Stimulated activated CD4-positive, alpha-beta T cell treated with anti-CD3 and anti-CD28 coated beads, TNF-alpha, amount 100 ng/mL, for 1 hour (primary cell): ENCODE measurements around the gene LCTL.

Experiments
- DNase-seq, 3 donors: peaks; one replicate each; pipeline ENCODE4 v3.0.0-alpha.2; 2020; ENCODE audit warnings: low read depth in 3 of 3, low spot score in 1 of 3

Gene LCTL, protein sequence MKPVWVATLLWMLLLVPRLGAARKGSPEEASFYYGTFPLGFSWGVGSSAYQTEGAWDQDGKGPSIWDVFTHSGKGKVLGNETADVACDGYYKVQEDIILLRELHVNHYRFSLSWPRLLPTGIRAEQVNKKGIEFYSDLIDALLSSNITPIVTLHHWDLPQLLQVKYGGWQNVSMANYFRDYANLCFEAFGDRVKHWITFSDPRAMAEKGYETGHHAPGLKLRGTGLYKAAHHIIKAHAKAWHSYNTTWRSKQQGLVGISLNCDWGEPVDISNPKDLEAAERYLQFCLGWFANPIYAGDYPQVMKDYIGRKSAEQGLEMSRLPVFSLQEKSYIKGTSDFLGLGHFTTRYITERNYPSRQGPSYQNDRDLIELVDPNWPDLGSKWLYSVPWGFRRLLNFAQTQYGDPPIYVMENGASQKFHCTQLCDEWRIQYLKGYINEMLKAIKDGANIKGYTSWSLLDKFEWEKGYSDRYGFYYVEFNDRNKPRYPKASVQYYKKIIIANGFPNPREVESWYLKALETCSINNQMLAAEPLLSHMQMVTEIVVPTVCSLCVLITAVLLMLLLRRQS

DNA sequence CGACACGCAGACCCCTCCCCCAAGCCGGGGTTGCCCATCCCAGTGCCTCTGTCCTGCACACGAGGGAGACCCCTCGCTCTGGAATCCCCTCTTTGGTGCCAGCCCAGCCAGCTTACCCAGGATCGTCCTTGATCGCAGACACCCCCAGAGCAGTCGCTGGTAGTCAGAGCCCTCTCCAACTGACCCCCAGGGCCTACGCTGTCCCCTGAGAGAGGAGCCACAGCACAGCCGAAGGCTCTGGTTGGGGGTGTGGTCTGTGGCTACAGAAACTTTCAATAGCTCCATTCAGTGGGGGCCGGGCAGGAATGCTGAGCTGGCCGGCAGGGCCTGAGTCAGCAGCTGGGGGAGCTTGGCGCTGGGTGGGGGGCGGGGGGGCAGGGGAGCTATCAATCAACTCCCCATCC lies at the start of gene LCTL:
LCTL (minus strand) TSS at position 258 of the 404 bp plus-strand sequence. CDS start 633 bp downstream, outside the sequence.
- DNase-seq, result no peak

DNA sequence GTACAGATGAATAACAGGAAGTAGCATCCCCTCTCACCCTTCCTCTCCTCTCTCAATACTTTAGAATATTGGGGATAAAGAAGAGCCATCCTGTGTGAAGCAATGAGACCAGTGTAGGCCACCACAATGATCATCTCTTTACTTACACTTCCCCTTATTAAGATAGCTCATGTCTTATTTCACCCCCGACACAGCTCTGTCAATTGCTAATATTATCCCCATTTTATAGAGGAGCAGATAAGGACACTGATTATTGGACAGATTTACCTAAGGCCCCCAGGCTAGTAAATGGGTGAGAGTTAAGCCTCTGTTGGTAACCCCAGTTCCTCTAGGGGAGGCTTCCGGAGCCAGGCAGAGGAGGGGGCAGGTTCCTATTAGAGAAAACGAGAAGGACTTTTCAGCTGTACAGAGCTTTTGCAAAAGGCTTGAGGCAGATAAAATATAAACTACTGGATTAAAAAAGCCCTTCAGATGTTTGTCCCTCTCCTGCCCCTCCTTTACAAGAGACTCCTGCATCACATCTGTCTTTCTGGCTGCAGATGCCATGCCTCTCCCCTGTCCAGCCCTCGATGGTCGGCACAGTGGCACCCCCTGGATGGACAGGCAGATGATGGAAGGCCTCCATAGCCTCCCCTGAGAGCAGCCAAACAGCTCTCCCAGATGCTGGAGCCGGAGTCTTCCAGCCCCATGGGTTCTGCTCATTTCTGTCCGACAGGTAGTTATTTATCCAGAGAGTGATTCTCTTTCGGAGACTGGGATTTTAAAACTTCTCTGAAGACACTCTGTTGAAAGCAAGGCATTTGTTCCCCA lies 49.4 kb upstream of the LCTL start:
- DNase-seq, result no peak

DNA sequence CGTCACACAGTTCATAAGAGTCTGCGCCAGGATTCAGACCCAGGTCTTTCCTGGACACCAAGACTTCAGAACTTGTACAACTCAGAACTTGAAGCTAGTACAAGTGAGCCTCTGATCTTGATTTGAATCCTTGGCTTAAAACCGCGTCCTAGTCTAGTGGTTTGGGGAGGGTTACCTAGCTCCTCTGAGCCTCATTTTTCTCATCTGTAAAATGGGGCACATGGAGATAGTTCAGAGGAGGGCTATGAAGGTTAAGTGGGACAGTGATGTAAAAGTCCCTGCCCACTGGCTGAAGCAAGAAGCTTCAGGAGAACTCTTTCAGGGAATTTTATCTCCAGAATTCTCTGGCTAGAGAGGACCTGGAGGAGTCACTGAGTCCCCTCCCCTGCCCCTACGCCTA lies 48.7 kb upstream of the LCTL start:
- no peak for DNase-seq

DNA sequence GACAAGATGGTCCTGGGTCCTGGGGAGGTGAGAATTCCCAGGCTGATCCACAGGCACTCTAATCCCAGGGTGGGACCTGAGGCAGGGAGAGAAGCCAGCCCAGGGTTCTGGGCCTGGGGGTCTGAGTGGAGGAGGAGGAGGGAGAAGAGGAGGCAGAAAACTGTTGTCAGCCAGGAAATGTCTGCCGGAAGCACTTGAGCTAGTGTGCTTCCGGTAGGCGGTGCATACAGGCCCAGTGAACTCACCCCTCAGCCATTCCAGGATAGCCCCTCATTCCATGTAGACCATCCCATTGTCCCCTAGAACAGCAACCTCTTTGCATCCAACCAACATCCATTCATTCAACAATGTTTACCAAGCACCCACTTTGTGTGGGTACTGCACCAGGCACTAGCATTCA lies 47.9 kb upstream of the LCTL start:
- DNase-seq, result no peak

DNA sequence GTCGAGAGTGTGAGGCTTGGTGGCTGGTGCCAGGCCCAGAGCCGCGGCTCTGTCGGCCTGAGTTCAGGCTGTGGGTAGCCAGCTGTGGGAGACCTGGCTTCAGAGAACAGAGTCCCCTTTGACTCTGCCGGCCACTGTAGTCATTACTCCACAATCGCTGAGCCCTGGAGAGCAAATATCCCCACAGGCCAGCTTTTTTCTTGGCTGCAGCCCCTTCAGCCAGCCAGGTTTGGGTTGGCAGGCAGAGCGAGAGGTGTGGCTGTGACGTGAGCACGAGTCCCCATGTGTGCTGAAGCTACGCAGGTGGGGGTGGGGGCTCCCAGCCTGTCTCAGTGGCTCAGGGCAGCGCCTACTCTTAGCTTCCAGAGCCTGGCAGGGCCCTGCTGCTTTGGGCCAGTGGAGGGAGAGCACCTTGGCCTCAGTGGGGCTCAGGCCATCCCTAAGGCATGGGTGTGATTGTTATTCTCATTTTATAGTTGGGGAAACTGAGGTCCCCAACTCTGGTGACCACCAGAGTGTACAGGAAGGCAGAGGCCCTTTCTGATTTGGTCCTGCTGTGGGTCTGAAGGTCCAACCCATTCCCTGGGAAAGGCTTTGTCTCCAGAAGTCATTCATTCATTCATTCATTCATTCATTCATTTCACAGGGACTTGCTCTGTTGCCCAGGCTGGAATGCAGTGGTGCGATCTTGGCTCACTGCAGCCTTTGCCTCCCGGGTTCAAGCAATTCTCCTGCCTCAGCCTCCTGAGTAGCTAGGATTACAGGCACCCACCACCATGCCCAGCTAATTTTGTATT lies 45.7 kb upstream of the LCTL start:
- DNase-seq, result no peak

DNA sequence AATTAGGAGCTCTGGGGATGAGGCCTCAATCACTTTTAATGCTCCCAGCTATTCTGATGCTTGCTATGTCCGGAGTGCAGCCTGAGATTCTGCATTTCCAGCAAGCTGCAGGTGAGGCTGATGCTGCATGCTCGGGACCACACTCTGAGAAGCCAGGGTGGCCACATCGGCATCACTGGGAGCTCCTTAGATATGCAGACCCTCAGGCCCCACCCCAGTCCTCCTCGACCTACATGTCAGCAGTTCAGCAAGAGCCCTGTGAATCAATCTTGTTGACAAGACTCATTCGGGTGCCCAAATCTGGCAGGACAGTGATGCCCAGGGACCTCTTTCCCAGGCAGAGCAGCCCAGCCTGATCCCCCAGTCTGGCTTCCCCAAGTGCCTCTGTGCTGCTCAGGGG lies 44.1 kb upstream of the LCTL start:
- no peak for DNase-seq

DNA sequence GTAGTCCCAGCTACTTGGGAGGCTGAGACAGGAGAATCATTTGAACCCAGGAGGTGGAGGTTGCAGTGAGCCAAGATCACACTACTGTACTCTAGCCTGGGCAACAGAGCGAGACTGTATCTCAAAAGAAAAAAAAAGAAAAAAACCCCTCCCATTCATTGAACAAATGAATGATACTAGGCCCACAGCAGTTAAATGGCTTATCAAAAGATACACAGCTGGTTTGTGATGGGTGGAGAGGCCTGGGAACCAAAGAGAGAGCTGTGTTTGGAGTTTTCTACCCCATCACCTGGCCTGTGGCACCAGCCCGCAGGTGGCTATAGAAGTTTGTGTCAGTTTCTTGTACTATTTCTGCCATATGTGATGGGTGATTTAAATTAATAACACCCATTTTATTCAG lies 43.1 kb upstream of the LCTL start:
- DNase-seq, result no peak

DNA sequence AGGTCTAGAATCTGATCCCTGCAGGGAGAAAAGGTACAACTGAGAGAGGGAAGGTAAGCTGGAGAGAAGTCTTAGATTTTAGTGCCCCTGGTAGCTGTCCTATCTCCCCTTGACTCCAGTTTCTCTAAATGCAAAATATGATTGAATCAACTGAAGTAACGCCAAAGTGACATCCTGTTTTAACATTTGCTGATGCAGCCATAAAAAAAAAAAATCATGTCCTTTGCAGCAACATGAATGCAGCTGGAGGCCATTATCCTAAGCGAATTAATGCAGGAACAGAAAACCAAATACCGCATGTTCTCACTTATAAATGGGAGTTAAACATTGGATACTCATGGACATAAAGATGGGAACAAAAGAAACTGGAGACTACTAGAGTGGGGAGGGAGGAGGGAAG lies 42.4 kb upstream of the LCTL start:
- DNase-seq, result no peak

DNA sequence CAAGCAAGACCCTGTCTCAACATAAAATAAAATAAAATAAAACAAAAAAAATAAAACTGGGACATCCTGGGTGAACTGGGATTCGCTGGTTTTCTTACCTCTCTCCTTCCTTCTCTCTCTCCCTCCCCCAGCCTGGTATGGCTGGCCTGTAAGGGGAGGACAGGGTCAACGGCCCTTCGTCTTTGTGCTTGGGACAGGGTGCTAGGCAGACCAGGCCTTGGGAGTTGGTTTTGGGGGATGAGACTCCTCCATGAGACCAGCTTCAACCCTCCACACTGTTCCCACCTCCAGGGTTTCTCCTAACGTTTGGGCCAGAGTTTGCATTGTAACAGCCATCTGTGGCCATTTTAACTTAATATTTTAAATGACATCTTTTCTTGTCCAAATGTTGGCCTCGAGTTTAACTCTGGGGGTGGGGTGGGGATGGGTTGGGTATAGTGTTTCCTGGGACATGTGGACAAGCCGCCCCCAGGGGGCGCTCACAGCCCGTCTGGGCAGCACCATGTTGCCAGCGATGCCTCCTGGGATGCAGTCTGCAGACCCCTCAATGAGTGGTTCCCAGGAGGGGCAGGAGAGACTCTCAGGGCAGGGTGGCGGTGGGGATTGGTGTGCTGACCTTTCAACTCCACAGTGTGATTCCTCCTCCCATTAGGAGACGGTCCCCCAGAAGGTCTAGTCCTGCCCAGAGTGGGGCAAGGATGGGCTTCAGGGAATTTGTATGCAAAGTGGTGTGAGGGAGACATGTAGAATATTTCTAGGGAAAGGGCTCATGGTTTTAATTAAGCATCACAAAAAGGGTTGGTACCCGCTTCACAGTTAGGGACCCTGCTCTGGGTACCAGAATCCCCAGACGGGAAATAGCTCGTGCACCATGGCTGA lies 37.7 kb upstream of the LCTL start:
- DNase-seq, result peak; percentile 3 to 50 (median 16)

DNA sequence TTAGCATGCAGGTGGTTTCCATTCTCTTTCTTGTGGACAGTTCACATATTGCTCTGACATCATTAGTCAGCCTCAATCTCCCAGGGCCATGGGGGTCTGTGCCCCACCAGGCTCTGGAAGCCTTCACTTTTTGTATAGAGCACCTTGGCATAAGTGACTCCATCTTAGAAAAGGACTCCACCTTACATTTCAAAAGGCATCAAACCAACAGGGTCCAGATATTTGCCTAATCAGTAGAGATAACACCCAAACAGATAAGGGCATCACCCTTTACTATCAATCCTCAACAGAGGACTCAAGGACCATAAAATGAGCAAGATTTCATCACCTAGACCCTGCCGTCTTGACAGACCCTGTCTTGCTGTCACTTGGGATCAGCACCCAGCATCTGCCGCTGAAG lies 35.7 kb upstream of the LCTL start:
- DNase-seq, result no peak

DNA sequence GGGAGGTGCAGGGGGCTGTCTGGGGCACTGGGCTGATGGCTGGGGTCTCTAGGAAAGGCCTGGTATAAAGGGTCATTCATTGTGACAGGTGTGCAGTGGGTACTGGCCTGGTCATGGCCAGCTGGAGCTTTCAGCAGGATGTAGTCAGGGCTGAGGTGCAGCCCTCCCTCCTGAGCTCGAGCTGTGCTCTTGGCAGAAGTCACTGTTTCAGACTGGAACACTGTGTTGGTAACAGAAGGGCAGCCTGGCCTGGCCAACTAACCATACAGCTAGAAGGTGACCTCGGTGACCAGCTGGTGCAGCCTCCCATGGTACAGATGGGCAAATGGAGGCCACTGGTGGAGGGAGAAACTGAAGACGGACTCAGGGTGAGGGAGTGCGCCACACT lies 34.4 kb upstream of the LCTL start:
- DNase-seq, result no peak

DNA sequence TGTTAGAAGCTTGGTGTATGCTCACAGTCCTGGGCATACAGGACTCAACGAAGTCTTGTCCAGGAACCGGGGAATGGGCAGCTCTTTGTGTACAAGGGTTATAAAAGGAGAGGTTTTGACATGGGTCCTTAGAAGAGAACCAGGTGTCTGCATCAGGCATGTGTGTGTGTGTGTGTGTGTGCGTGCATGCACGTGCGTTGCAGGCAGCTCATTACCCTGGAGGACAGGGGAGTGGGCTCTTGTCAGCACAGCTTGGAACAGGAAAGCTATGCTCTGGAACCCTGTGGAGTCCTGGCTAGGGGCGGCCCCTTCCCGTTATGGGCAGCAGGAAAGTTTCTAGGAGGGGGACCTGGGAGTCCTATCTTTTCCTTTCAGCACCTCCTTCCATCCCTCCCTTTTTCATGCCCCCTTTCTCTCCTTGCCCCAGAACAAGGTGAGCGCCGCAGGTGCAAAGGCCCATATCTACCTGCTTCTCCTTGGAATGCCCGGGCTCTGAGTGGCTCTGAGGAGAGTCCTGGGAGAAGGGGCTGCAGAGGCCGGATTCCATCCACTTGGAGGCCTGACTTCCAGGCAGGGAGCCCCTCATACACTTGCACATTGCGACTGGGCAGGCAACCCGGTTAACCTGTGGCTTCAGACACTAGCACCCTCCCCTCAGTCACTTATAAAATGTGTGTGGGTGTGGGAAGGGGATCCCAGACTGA lies 33.9 kb upstream of the LCTL start:
- DNase-seq, result no peak

DNA sequence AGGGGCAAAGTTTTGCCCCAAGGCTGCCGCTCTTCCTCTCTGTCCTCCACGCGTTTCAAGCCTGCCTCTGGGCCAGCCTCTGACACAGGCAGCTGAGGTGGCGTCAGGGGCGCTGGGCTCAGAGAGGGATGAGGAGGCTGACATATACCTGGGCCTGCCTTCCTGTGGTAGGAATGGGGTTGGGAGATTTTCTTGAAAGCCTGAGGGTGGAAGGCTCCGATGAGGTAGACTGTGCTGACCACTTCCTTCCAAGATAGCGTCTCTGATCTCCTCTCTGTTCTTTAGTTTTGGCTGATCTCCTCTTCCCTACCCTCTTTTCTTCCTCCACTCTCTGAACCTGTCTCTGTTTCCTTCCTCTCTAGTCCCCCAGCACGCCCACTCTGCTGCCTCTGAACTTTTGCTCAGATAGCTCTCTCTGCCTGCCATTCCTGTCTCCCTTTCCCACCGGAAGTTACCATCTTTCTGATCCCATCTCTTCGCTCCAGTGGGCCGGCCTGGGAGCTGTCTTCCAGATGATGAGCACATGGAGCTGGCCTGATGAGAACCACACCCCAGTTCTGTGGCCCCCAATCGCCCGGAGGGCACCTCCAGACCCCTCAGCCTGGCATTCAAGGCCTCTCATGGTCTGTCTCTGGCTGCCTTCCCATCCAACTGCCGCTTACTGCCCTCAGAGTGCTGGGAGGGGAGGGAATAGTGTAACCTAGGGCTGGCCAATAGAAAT lies 32.5 kb upstream of the LCTL start:
- DNase-seq, result no peak

DNA sequence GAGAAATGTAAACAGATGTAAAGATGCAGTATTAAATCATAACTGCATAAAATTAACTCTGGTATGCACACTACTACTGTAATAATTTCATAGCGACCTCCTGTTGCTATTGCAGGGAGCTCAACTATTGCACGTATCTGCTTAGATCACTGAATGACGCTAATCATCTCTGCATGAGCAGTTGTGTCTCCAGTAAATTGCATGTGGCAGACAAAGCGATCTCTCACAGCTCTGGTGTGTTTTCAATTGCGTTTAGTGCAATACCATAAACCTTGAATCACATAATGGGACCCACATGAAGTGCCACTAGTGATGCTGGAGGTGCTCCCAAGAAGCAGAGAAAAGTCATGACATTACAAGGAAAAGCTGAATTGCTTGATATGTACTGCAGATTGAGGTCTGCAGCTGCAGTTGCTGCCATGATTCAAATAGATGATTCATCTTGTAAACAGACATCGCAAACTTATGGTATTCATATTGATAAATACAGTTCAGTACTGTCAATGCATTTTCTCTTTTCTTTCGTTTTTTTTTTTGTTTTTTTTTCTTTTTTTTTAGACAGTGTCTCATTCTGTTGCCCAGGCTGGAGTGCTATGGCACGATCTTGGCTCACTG lies 30.2 kb upstream of the LCTL start:
- DNase-seq, result no peak

DNA sequence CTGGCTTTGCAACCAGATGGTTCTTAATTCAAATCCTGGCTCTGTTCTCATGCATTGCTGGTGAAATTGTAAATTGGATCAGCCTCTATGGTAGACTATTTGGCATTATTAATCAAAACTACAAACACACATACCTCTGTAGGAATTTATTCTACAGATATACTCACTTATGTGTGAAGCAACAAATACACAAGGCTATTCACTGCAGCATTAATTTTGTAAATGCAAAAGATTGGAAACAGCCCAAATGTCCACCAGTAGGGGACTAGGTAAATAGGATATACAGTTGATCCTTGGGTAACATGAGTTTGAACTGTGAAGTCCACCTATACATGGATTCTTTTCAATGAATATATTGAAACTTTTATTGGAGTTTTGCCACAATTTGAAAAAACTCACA lies 29.5 kb upstream of the LCTL start:
- no peak for DNase-seq

DNA sequence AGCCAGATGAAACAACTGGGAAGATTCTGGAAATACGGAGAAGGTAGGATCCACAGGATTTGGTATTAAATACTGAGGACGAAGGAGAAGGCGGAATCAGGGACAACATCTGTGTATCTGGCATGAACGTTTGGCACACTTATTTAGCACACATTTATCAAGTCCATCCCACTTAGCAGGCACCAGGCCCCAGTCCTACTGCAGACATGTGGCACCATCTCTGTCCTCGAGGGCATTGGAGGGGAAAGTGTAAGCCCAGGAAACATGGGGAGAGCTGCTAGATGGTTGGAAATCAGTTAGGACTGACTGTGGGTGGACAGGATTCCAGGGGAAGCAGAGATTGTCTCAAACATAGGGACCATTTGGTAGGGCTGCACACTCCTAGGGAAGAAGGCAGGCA lies 29.0 kb upstream of the LCTL start:
- DNase-seq, result no peak

DNA sequence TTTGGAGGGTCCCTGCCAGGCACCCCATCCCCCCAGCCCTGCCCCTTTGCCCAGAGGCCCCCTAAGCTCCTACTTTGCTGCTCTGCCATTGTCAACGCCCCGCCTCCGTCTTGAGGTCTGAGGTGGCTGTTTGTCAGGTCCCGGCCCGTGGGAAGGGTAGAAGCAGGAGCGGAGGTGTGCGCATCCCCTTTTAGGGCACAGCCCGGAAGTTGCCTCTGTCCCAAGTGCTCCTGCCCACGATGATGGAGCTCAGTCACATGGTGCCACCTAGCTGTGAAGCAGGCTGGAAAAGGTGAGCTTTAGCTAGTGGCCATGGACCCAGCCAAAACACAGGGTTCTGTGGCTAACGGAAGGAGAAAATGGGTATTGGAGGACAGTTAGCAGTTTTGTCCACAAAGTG lies 28.5 kb upstream of the LCTL start:
- DNase-seq, result no peak

DNA sequence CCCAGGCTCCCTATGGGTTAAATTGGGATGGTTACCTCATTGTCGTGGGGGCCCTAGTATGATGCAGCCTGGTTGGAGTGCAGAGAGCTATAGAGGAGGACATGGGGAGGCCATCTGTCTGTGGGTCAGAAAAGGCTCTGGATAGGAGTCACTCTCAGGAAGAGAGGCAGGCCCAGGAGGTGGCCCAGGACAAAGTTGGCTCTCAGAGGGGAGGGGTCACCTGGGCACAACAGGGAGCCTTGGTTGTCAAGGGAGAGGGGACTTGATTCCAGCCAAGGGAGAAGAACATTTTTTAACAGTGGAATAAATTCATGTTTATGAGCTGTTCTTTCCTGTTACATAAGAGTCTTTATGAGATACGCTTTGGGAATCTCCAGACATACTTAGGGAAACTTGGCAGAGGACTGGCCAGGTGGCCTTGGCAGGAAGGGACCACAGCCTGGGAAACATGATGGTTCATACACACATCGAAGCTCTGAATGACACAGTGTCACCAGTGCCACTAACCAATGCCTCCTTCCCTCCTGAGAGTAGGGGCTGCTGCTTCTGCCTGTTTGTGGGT lies 27.5 kb upstream of the LCTL start:
- DNase-seq, result no peak
